ENCODE results near the gene DLST.

Gene DLST

DNA sequence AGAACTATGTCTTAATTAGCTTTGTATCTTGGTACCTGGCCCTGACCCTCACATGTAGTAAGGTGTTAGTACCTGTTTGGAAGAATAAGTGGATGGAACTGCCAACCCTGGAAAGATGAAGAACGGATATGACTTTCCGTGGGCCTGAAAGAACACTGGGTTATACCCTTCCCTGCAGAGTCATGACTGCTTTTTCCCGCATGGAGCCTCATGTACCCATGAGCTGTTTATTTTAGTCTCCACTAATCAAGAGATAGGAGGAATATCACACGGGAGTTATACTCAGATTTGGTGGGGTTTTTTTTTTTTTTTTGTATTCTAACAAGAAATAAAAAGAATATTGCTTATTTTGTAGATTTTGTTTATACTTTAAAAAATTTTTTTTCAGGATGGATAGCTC is 15.9 kb downstream of the DLST start:
- no peak for DNase-seq

GRCh38 chr14:74898083-74898482 is 16.4 kb downstream of the DLST start:
- DNase-seq, result no peak

DNA sequence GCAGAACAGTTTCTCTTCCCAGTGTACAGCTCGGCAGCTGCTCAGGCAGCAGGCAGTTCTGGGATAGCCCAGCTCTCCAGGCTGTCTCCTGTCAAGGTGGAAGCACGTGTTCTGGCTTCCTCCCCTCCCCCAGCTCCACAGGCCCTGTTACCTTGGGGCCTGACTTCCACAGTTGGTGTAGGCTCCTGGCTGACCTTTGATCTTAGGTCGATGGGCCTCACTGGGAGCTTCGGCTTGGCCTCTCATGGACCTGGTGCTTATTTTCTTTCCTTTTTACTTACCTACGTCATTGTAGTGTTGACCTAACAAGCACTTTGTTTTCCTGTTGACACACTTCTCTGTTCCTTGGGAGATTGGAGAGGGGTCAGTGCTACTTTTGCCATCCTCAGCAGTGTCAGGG is 17.0 kb downstream of the DLST start:
- no peak for DNase-seq

DNA sequence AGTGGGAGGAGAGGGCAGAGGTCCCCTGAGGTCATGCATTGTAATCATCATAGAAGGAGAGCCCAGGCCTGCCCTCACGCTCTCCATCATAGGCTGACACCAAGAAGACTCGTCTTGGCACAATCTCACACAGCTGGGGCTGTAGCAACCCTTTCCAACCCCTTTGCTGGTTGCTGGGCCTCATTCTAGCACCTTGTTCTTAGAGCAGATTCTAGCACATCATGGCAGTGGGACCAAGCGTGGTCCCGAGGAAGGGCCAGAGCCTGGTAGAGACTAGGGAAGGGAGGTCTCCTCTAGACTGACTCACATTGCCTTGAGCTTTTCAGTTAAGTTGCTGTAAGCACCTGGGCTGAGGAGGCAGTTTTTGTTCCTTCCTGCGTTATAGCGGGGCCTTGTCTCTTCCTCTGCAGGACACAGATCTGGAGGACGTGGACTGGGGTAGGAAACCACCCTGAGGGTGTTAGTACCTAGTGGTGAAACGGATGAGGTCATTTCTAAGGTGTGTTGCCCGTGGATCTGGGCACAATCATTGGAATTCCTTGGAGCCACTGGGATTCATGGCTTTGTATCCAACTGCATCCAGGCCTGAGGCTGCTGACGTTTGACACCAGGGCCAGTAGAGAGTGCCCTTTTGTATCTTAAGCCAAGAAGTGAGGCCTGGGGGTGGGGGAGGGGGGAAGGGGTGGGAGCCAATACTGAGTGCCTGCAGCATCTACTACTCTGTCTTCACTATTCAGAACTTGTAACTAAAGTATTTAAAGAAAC is 21.4 kb downstream of the DLST start:
- no peak for DNase-seq

- DNase-seq, result no peak
Measured at GRCh38 chr14:74904635-74905503, 23.2 kb downstream of the DLST start.

GRCh38 chr14:74905595-74906142 is 24.0 kb downstream of the DLST start:
- DNase-seq, result peak; percentile 79

DNA sequence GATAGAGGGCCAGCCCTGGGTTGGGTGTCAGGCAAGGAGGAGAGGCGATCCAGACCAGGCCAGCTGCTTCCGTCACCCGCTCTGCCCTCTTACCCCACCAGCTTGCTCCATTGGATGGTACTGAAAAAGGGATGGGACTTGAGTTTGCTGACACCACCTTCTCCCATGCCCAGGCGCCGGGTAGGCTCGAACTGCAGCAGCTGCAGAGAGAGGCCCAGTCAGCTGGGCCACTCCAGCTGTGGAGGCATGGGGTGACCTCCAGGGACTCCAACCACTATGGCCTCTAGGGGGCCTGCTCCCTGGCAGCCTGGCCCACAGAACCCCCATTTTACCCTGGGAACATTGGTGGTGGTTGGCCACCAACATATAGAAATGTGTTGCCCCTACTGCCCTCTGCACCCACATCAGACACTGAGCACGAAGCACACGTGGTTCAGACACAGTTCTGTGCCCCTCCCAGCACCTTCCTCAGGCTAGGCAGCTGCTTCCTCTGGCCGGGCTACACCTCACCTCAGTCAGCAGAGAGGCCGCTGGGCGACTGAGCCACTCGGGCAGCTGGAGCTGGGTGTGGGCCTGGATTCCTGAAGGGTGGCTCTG is 25.3 kb downstream of the DLST start:
- no peak for DNase-seq

DNA sequence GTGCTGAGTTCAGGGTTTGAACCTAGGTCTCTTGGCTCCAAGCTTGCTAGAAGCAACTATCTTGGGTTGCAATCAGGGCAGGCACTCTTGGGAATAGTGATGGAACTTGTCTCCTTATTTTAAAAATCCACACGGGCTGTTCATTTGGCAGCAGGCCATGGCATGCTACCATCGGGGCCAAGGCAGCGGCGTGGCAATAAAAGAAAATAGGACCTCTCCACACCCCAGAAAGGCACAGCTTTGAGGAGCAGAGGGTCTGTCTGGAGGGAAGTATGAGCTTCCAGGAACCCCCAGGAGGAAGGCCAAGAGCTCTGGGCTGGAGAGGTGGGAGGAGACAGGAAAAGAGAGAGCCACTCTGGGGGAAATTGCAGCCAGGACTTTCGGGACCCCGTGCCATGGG is 26.0 kb downstream of the DLST start:
- DNase-seq, result no peak

GRCh38 chr14:74908861-74909341 is 27.2 kb downstream of the DLST start:
- DNase-seq, result no peak

- DNase-seq, result no peak
Measured at GRCh38 chr14:74909501-74909900, 27.8 kb downstream of the DLST start.

DNA sequence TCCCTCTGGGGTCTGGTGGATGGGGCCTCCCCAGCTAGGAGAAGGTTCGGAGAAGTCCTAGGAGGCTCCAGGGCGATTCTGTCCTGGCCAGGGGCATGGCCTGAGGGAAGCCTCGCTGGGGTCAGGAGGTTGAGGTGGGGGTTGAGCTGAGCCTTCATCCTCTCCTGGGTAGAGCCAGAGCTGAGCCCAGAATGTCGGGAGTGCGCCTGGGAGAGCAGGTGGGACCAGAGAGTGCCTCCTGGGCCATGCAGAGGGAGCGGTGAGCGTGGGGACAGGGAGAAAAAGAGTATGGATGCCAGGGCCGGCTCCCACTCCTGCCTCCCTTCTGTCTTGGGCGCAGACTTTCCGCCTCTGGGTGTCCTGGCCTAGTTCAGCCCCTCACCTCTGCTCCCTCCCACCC is 28.2 kb downstream of the DLST start:
- no peak for DNase-seq

DNA sequence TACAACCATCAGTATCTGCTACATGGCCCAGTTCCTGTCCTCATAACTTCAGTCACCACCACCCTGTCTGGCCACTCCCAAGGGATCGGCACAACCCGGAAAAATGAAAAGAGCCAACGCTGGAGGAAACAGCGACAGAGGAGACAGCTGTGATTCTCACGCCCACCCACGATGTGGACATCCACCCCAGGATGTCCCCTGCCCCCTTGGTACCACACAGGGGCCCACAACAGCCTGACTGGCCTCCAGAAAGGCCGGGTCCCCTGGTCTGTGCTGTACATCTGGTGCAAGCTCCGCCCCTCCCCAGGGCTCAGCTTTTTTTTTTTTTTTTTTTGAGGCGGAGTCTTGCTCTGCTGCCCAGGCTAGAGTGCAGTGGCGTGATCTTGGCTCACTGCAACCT is 28.8 kb downstream of the DLST start:
- no peak for DNase-seq

- no peak for DNase-seq
Measured at GRCh38 chr14:74911221-74911620, 29.5 kb downstream of the DLST start.

GRCh38 chr14:74911704-74912103 is 30.0 kb downstream of the DLST start:
- DNase-seq, result no peak

DNA sequence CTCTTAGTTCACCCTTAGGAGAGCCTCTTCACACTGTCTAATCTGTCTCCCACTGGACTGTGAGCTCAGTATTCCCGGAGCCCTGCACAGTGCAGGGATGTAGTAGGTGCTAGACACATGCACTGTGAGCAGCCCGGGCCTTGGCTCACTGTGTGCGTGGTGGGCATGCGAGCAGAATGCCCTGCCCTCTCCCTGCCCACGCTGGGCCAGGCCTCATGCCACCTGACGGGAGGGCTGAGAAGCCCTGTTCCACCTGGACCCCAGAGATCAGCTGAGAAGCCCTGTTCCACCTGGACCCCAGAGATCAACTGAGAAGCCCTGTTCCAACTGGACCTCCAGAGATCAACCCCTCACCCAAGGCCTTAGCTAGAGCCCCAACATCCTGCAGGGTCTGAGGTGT is 30.4 kb downstream of the DLST start:
- no peak for DNase-seq

- no peak for DNase-seq
Measured at GRCh38 chr14:74912801-74913200, 31.1 kb downstream of the DLST start.

- DNase-seq, result no peak
Measured at GRCh38 chr14:74913393-74913910, 31.7 kb downstream of the DLST start.

GRCh38 chr14:74913986-74914573 is 32.4 kb downstream of the DLST start:
- peak; percentile 27 for DNase-seq

GRCh38 chr14:74915426-74915825 is 33.7 kb downstream of the DLST start:
- DNase-seq, result no peak

DNA sequence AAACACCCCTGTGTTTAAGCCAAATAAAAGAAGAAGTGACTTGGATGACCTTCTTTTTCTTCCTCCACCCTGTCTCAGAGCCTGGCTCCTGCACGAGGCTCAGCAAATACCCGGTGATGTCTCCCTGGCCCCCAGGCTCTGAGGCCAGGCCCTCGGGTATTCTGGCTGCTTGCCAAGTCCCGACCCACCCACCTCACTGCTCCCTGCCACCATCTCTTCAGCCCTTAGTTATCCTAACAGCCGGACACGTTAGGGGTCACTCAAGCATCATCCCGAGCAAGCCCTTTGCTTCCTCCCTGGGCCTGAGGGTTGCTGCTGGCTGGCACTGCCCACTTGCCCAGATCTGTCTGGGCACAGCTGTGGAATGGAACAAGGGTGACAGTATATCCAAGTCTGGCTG is 34.1 kb downstream of the DLST start:
- DNase-seq, result no peak

DNA sequence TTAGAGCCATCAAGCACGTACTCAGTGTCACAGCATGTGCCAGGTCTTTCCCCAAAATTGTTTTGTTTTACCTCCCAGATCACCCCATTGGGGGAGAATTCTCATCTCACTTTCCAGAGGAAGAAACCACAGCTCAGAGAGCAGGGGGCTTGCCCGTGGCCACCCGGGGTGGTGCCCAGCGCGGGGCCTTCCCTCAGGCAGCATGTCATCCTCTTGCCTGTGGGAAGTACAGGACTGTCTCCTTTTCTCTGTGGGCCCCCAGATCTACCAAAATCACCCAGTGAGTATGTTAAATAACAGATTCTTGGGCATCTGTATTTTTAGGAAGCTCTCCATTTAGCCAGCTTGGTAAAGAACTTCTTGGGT is 35.4 kb downstream of the DLST start:
- DNase-seq, result no peak

GRCh38 chr14:74917646-74918081 is 35.9 kb downstream of the DLST start:
- no peak for DNase-seq

GRCh38 chr14:74918380-74918779 is 36.7 kb downstream of the DLST start:
- DNase-seq, result no peak
